Measurements from ENCODE around the gene CADPS.

CADPS gene

GRCh38 chr3:62653796-62654195 is 221.4 kb downstream of the CADPS start:
- no peak for DNase-seq
- Mint-ChIP-seq H3K27ac (no peak overlapping the region), H3K4me1 (no peaks in the 10 kb centered on the region)

DNA sequence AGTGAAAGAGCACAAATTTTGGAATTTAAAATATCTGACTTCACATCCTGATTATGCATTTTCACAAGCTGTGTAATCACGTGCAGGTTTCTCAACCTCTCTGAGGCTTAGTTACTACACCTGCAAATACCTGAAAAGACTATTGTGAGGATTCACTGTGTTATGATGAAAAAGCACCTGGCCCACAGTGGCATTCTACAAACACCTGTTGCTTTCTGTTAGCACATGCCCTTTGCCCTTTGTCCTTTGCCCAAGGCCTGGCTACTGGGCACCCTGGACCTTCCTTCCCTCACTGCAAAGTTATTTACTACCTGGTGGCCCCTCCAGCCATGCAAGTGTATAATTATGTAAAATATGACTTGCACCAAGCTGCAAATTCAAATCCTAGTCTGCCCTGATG is 227.5 kb downstream of the CADPS start:
- no peaks in the 10 kb centered on the region for H3K36me3 Mint-ChIP-seq (ENCODE audit: low read depth)
- peaks cover 3% of the 10 kb centered on the region for H3K9me3 Mint-ChIP-seq
- H3K27ac Mint-ChIP-seq = no peak overlapping the region
- DNase-seq (no peak), ATAC-seq (no peak)
- H3K27me3 Mint-ChIP-seq = peaks cover 2% of the 10 kb centered on the region
- no peaks in the 10 kb centered on the region for H3K4me1 Mint-ChIP-seq
- H3K4me3 Mint-ChIP-seq = no peak overlapping the region

More at GRCh38 chr3:62653796-62654195, 221.4 kb downstream of the CADPS start:
- H3K36me3 Mint-ChIP-seq (ENCODE audit: low read depth) = no peaks in the 10 kb centered on the region
- no peaks in the 10 kb centered on the region for H3K27me3 Mint-ChIP-seq
- no peak for ATAC-seq
- no peaks in the 10 kb centered on the region for H3K9me3 Mint-ChIP-seq
- no peak overlapping the region for H3K4me3 Mint-ChIP-seq

- DNase-seq (no peak), ATAC-seq (no peak)
- H3K4me3 Mint-ChIP-seq = no peak overlapping the region
- peaks cover 2% of the 10 kb centered on the region for H3K27me3 Mint-ChIP-seq
- H3K36me3 Mint-ChIP-seq (ENCODE audit: low read depth) = no peaks in the 10 kb centered on the region
- no peak overlapping the region for H3K27ac Mint-ChIP-seq
- H3K9me3 Mint-ChIP-seq = peaks cover 3% of the 10 kb centered on the region
- H3K4me1 Mint-ChIP-seq = no peaks in the 10 kb centered on the region
These were observed 230.7 kb downstream of the CADPS start for GRCh38 chr3:62644493-62644892.

DNA sequence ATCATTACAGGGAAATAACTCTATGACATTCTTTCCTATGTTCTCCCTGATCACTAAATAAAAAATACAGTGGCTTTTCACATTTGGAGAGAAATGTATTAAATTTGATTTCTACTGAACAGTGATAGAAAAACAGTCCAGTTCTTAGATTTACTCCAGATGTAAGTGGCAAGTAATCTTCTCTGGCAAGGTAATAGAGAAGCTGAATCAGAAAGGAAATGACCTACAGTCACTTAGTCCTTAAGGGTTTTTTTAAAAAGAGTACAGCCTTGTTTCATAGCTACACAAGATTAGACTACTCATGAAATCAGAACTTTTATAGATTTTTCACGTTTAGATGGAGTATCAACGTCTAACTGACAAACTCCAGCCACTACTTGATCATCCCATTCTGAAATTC is 236.9 kb downstream of the CADPS start:
- Mint-ChIP-seq H3K27me3 (peaks cover 3% of the 10 kb centered on the region), H3K4me3 (no peak overlapping the region), H3K36me3 (ENCODE audit: low read depth) (no peaks in the 10 kb centered on the region), H3K9me3 (no peaks in the 10 kb centered on the region), H3K4me1 (no peaks in the 10 kb centered on the region), H3K27ac (no peak overlapping the region)
- ATAC-seq (no peak), DNase-seq (no peak)

DNA sequence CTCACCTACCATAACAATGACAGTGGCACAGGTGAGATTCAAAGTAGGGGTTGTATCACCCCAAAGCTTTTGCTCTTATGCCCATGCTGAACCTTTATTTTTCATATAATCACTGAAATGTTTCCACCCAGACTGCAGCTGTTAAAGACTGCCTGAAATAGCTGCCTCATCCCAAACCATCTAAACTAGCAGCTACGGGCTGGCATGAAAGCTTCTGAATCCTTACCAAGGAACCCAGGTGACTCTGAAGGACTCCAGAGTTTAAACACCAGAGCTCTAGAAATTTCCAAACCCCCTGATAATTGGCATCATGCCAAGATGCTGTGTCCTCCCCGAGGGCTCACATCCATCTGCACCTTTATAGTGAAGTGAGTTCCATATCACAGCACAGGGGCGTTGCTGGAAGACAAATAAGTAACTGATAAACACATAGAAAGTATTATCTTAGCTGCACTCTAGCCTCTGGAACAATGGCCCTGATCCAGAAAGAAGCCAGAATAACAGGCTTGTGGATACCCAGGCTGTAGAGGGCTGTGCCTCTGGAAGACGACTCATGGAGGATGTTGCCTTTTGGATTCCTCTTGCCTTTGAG is 238.9 kb downstream of the CADPS start:
- H3K4me3 Mint-ChIP-seq = no peak overlapping the region
- no peak for DNase-seq
- peaks cover 1% of the 10 kb centered on the region for H3K27me3 Mint-ChIP-seq
- no peak overlapping the region for H3K27ac Mint-ChIP-seq
- no peaks in the 10 kb centered on the region for H3K36me3 Mint-ChIP-seq (ENCODE audit: low read depth)
- H3K4me1 Mint-ChIP-seq = no peaks in the 10 kb centered on the region
- no peaks in the 10 kb centered on the region for H3K9me3 Mint-ChIP-seq
- ATAC-seq = no peak

DNA sequence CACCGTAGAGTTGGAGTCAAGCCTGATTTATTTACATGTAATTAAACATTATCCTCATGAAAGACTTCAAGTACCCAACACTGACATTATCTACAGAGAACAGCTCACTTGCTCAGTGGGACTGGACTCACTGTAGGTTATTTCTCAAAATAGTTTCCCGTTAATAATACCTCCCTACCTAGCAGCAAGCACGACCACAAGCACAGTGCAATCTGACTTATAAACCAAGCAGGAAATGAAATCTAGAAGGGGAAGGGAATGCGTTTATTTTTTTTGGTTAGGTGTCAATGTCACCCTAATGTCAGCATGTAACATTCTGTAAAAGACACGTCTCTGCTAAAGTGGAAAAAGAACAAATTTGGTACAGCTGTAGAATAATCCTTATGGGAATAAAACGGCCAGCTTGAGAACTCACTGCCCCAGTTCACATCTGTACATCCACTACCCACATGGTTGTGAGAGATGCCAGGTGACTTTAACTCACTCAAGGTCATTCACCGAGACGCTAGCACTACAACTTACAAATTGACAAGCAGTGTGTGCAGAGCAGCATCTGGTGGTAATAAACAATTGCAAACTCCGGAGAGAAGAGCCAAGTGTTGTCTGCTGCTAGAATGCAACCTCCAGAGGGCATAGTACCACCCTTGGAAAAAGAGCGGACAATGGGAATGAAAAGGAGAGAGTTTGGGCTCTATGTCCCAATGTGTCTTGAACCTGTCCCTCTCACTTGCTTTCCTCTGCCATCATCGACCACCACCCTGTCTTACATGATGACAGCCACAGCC is 242.5 kb downstream of the CADPS start:
- Mint-ChIP-seq H3K4me1 (no peaks in the 10 kb centered on the region), H3K36me3 (ENCODE audit: low read depth) (no peaks in the 10 kb centered on the region), H3K4me3 (no peak overlapping the region), H3K9me3 (no peaks in the 10 kb centered on the region), H3K27ac (no peak overlapping the region), H3K27me3 (peaks cover 7% of the 10 kb centered on the region)
- ATAC-seq = no peak
- DNase-seq = no peak

GRCh38 chr3:62631488-62631887 is 243.7 kb downstream of the CADPS start:
- ATAC-seq (no peak), DNase-seq (no peak)
- Mint-ChIP-seq H3K27me3 (peaks cover 9% of the 10 kb centered on the region), H3K36me3 (ENCODE audit: low read depth) (no peaks in the 10 kb centered on the region), H3K4me1 (no peaks in the 10 kb centered on the region), H3K27ac (no peak overlapping the region), H3K4me3 (no peak overlapping the region), H3K9me3 (no peaks in the 10 kb centered on the region)

DNA sequence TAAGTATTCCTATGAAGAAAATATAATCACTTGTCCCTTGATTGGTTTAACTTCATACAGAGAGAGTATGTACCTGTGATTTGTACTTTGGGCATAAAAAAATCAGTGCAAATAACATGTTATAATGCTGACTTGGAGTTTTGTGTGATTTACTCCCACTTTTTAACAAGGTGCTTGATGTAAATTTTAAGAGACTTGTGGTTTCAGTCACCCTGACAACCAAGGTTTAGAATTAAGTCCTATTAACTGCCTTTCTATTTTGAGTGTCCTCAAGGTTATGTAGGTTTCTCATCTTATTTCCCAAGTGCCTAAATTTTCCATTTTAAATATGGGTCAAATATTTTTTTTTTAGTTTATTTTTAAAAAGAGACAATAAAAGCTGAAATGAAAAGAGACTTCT is 244.6 kb downstream of the CADPS start:
- H3K36me3 Mint-ChIP-seq (ENCODE audit: low read depth) = no peaks in the 10 kb centered on the region

DNA sequence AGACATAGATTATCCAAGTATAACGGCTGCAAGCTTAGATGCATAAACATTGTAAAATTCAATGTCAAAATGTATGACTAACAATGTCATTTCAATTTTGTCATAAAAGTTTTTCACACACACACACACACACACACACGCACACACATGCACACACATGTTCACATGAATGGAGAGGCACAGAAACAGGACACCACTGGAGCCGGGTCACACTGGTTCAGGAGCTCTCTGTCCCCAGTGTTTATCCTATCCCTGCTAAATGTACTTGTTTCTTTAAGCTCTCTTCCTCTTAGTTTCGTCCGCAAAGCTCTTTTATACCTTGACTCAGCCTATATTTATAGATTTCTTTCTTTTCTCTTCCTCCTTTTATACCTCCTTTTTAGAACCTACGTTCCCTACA is 249.9 kb downstream of the CADPS start:
- Mint-ChIP-seq H3K4me1 (no peaks in the 10 kb centered on the region), H3K9me3 (no peaks in the 10 kb centered on the region), H3K27me3 (peaks cover 8% of the 10 kb centered on the region), H3K36me3 (ENCODE audit: low read depth) (no peaks in the 10 kb centered on the region), H3K4me3 (no peak overlapping the region), H3K27ac (no peak overlapping the region)
- no peak for ATAC-seq
- no peak for DNase-seq

More for the DNA sequence above, 244.6 kb downstream of the CADPS start:
- H3K4me1 Mint-ChIP-seq = no peaks in the 10 kb centered on the region
- H3K9me3 Mint-ChIP-seq = no peaks in the 10 kb centered on the region
- no peak overlapping the region for H3K27ac Mint-ChIP-seq
- DNase-seq (no peak), ATAC-seq (no peak)
- H3K4me3 Mint-ChIP-seq = no peak overlapping the region
- peaks cover 8% of the 10 kb centered on the region for H3K27me3 Mint-ChIP-seq

DNA sequence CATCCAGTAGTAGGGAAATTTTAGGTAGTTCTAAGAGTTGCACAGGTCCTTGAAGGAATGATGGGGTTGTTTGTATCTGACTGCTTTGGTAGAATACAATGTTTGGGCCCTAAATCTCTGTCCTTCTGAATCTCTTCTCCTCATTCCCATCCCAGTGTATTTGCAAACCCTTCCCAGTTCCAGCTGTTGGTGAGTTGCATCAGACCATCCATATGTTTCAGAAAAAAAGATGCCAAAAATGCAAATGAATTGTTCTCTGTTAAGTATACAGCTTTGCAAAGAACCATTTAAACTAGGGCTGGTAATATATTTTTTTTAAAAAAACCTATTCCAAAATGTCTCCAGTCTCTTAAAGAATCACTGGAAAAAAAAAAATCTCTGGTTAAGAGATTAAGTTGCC is 251.0 kb downstream of the CADPS start:
- Mint-ChIP-seq H3K27ac (no peak overlapping the region), H3K9me3 (no peaks in the 10 kb centered on the region), H3K36me3 (ENCODE audit: low read depth) (no peaks in the 10 kb centered on the region), H3K4me1 (no peaks in the 10 kb centered on the region), H3K4me3 (no peak overlapping the region), H3K27me3 (peaks cover 6% of the 10 kb centered on the region)
- no peak for DNase-seq
- no peak for ATAC-seq

DNA sequence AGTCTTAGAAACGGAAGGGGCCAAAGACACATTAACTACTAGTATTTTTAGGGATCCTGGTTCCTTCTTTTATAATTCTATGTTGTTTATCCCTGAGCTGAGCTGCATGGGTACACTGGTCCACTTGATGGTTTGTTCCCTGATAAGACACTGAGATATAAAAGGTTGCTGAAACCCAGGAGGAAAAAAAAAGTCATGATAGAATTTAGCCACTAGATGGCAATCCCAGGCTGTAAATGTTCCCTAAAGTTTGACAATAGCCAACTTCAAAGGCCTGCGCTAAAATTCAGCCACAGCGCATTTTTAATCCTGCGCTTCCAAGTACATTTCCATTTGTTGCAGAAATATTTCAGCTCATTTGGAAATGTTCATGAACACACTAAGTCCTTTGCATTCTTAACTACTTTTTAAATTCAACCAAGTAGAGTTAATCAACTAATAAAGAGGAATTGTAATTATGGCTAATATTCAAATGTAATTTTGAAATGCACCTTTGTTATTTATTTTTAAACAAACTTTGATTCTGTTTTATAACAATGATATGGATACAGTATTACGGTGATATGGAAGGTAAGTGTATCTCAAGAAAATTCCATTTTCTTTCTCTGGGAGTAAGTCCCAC is 252.6 kb downstream of the CADPS start:
- DNase-seq (no peak), ATAC-seq (no peak)
- H3K27ac Mint-ChIP-seq = no peak overlapping the region
- H3K4me1 Mint-ChIP-seq = no peaks in the 10 kb centered on the region
- no peaks in the 10 kb centered on the region for H3K9me3 Mint-ChIP-seq
- H3K36me3 Mint-ChIP-seq (ENCODE audit: low read depth) = no peaks in the 10 kb centered on the region
- H3K27me3 Mint-ChIP-seq = peaks cover 2% of the 10 kb centered on the region
- no peak overlapping the region for H3K4me3 Mint-ChIP-seq

- ATAC-seq = no peak
- no peak for DNase-seq
- H3K27ac Mint-ChIP-seq = no peak overlapping the region
- peaks cover under 1% of the 10 kb centered on the region for H3K27me3 Mint-ChIP-seq
- no peaks in the 10 kb centered on the region for H3K36me3 Mint-ChIP-seq (ENCODE audit: low read depth)
- H3K4me3 Mint-ChIP-seq = no peak overlapping the region
- H3K9me3 Mint-ChIP-seq = no peaks in the 10 kb centered on the region
- no peaks in the 10 kb centered on the region for H3K4me1 Mint-ChIP-seq
These were observed 253.3 kb downstream of the CADPS start for GRCh38 chr3:62621925-62622324.

DNA sequence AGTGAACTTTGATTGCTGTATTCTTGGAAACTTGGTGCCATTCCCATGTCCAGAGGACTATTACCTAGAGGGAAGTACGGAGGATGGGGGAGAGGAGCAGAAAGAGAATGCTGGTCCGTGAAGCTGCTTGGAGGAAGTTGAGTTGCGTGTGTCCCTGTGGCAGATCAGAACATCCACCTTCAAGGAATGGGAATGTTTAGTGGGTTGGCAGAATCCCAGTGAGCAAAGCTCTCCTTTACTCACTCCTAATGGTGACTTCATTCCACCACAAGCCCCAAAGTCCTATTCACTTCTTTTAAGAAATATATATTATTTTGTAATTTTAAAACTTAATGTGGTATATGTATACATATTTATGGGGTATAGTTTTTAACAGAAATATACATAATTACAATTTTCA is 254.0 kb downstream of the CADPS start:
- ATAC-seq = no peak
- H3K27me3 Mint-ChIP-seq = peaks cover 2% of the 10 kb centered on the region

GRCh38 chr3:62615258-62615849 is 259.9 kb downstream of the CADPS start:
- H3K27ac Mint-ChIP-seq = no peak overlapping the region
- no peaks in the 10 kb centered on the region for H3K9me3 Mint-ChIP-seq
- H3K4me1 Mint-ChIP-seq = no peaks in the 10 kb centered on the region
- H3K4me3 Mint-ChIP-seq = no peak overlapping the region
- peaks cover 4% of the 10 kb centered on the region for H3K27me3 Mint-ChIP-seq
- H3K36me3 Mint-ChIP-seq (ENCODE audit: low read depth) = no peaks in the 10 kb centered on the region
- DNase-seq (no peak), ATAC-seq (no peak)

More for the DNA sequence above, 254.0 kb downstream of the CADPS start:
- Mint-ChIP-seq H3K4me3 (no peak overlapping the region), H3K36me3 (ENCODE audit: low read depth) (no peaks in the 10 kb centered on the region), H3K9me3 (no peaks in the 10 kb centered on the region), H3K4me1 (no peaks in the 10 kb centered on the region), H3K27ac (no peak overlapping the region)
- no peak for DNase-seq

DNA sequence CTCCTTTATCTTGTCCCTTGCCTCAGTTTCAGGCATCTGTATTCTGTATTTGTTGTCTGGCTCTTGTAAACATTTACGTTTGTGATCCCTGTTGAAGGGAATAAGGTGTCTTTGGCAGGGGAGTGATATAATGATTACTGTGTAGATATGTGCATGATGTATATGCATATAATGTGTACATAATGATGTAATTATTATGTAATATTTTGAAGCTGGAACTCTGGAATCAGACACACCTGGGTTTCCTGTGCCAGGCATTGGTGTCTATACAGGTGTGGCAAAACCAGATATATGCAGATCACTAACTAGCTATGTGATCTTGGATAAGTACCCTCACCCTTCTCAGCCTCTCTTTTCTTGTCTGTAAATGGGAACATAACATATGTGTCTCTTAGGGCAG is 260.7 kb downstream of the CADPS start:
- H3K4me1 Mint-ChIP-seq = no peaks in the 10 kb centered on the region
- H3K9me3 Mint-ChIP-seq = no peaks in the 10 kb centered on the region
- peaks cover 4% of the 10 kb centered on the region for H3K27me3 Mint-ChIP-seq
- H3K4me3 Mint-ChIP-seq = no peak overlapping the region
- no peak overlapping the region for H3K27ac Mint-ChIP-seq
- no peak for DNase-seq
- no peaks in the 10 kb centered on the region for H3K36me3 Mint-ChIP-seq (ENCODE audit: low read depth)
- ATAC-seq = no peak

All from activated naive CD8-positive, alpha-beta T cell treated with anti-CD3 and anti-CD28 coated beads, Interleukin-2, amount 50 U/mL, for 24 hours (primary cell).